PFSK-1 (cell line): ENCODE results near the gene BRSK2.

Experiments used
- FOXP2 ChIP-seq: optimal IDR thresholded peaks from 2 replicates; pipeline ENCODE3; 2011; ENCODE audit warnings: borderline replicate concordance, control low read depth, inconsistent platforms; ENCODE audit not compliant: insufficient read depth; ENCODE audit errors: extremely low read length, extremely low read depth
- POLR2AphosphoS5 ChIP-seq: IDR thresholded peaks from 2 replicates; pipeline ENCODE4 v1.6.1; 2012; ENCODE audit warnings: low read depth, mild to moderate bottlenecking, control low read depth, low read length, moderate library complexity
- SIN3A ChIP-seq: IDR thresholded peaks from 2 replicates; pipeline ENCODE4 v1.6.1; 2012; ENCODE audit warnings: mild to moderate bottlenecking, low read length, moderate library complexity, borderline replicate concordance; ENCODE audit not compliant: insufficient read depth
- TAF1 ChIP-seq: IDR thresholded peaks from 2 replicates; pipeline ENCODE4 v1.6.1; 2012; ENCODE audit warnings: low read length, control low read depth, borderline replicate concordance; ENCODE audit not compliant: insufficient read depth
- TF ChIP-seq, protein P1 (sequence below), 2 experiments: IDR thresholded peaks; 2 replicates each; pipeline versions ENCODE4 v1.6.1 to v1.8.0; 2011 to 2012; ENCODE audit warnings: low read depth in 2 of 2, low read length in 2 of 2, control low read depth in 1 of 2, inconsistent platforms in 1 of 2, mild to moderate bottlenecking in 1 of 2, moderate library complexity in 1 of 2; ENCODE audit not compliant: insufficient read depth in 1 of 2

The BRSK2 gene

DNA sequence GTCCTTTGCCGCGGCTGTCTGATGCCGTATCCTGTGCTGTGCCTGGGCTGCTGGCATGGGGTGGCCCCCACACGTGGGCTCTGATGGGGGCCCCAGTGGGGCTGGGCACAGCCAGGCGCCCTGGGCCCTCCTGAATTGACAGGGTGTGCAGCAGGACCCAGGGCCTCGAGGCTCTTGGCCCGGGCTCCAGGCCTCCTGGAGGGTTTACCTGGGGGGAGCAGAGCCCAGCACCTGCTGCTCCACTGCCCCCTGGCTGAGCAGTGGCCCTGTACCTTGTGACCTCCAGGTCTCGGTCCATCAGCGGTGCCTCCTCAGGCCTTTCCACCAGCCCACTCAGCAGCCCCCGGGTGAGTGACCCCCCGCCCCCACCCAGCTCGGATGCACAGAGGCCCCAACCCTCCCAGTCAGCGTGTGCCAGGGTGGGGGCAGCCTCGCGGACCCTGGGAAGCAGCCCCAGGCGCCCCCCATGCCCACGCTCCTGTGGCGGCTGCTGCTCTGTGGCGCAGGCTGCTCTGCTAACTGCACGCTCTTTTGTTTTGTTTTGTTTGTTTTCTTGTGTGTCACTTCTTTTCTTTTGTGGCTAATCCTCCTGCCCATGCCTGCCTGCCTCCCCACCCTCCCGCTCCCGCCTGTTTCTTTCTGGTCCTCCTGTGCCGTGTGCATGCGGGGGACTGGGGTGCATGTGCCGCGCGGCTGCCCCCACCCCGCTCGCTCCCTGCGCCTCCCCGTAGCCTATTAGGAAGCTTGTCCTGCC is 59.9 kb downstream of the BRSK2 start:
- no peak for TF ChIP-seq FOXP2
- no peak for TF ChIP-seq POLR2AphosphoS5

DNA sequence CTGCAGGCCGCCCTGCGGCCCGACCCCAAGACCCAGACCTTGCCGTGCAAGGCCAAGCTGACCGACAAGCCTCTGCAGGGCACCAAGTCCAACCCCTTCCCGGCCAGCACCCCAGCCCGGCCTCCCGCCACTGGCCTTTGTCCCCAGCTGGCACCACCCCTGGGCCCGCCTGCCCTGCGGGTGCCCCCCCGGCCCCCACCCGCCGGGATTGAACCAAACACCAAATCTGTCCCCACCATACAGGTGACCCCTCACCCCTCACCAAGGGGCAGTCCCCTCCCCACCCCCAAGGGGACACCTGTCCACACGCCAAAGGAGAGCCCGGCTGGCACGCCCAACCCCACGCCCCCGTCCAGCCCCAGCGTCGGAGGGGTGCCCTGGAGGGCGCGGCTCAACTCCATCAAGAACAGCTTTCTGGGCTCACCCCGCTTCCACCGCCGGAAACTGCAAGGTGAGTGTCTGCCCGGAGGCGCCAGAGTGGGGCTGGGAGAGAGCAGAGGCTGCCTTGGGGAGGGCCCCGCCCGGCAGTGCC is 60.7 kb downstream of the BRSK2 start:
- TF ChIP-seq, protein P1, sequence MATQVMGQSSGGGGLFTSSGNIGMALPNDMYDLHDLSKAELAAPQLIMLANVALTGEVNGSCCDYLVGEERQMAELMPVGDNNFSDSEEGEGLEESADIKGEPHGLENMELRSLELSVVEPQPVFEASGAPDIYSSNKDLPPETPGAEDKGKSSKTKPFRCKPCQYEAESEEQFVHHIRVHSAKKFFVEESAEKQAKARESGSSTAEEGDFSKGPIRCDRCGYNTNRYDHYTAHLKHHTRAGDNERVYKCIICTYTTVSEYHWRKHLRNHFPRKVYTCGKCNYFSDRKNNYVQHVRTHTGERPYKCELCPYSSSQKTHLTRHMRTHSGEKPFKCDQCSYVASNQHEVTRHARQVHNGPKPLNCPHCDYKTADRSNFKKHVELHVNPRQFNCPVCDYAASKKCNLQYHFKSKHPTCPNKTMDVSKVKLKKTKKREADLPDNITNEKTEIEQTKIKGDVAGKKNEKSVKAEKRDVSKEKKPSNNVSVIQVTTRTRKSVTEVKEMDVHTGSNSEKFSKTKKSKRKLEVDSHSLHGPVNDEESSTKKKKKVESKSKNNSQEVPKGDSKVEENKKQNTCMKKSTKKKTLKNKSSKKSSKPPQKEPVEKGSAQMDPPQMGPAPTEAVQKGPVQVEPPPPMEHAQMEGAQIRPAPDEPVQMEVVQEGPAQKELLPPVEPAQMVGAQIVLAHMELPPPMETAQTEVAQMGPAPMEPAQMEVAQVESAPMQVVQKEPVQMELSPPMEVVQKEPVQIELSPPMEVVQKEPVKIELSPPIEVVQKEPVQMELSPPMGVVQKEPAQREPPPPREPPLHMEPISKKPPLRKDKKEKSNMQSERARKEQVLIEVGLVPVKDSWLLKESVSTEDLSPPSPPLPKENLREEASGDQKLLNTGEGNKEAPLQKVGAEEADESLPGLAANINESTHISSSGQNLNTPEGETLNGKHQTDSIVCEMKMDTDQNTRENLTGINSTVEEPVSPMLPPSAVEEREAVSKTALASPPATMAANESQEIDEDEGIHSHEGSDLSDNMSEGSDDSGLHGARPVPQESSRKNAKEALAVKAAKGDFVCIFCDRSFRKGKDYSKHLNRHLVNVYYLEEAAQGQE (IDR thresholded peaks at IDR 0.05; ENCODE audit: insufficient read depth in 1 of 2, low read depth in 2 of 2, low read length in 2 of 2), result no peak
- TF ChIP-seq FOXP2 (no peak), POLR2AphosphoS5 (no peak), SIN3A (no peak), TAF1 (no peak)

DNA sequence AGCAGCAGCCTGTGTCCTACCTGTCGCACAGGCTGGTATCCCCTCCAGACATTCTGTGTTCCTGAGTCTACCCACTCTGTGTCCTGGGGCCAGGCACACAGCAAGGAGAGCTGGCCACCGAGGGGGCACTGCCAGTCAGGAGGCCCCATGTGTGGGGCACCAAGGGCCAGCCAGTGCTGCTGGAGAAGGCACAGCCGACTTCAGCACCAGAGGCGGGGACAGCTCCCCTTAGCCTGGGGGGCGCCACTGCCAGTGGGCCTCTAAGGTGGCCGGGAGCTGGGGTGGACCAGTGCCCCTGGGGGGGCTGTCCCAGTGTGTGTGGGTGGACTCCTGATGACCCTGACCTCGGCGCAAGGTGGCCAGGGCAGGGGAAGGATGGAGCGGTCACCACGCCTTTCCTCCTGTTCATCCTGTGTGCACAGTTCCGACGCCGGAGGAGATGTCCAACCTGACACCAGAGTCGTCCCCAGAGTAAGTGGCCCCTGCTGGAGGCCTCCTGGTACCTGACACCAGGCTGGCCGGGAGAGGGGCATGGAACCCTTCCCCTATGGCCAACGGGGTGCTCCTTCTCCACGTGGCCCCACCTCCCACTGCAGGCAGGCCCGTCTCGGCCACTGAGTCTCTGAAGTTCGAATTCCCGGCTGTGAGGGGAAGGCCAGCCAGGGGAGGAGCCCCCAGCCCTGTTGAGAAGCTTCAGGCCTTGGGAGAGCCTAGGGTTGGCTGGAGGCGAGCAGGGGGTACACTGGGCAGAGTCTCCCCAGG is 61.4 kb downstream of the BRSK2 start:
- TF ChIP-seq, protein P1 (IDR thresholded peaks at IDR 0.05; ENCODE audit: insufficient read depth in 1 of 2, low read depth in 2 of 2, low read length in 2 of 2), result peak; percentile 81 to 93
- TF ChIP-seq SIN3A (no peak), POLR2AphosphoS5 (no peak), TAF1 (no peak), FOXP2 (no peak)

DNA sequence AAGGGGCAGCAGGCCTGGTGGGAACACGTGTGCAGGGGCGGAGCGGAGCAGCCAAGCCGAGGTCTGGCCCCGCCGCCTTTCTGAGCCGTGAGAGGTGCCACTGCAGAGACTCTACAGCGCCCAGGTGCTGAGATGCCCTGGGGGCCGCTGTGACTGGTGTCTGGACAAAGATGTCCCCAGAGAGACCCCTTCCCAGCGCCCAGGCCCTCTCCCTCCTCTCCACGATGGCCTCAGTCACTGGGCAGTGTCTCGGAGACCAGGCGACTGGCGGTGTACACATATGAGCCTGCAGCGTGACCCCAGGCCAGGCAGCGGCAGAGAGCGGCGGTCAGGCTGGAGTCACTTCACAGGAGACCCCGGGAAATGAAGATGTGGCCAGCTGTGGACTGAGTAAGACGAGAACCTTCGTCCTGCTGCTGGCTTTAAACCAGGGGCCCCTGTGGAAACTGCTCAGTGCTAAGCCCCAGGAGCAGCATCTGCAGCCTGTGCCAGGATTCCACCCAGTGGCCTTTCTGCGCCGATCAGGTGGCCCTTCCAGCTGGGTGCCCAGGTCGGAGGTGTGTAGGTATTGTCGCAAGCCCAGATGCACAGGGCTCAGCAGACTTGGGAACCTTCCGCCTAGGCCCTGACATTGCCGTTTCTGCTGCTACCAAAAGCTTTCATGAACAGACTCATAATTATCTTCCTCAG is 62.2 kb downstream of the BRSK2 start:
- TF ChIP-seq TAF1, result no peak
- TF ChIP-seq FOXP2, result no peak
- TF ChIP-seq, protein P1 (IDR thresholded peaks at IDR 0.05; ENCODE audit: insufficient read depth in 1 of 2, low read depth in 2 of 2, low read length in 2 of 2), result no peak
- no peak for TF ChIP-seq POLR2AphosphoS5
- TF ChIP-seq SIN3A, result no peak

DNA sequence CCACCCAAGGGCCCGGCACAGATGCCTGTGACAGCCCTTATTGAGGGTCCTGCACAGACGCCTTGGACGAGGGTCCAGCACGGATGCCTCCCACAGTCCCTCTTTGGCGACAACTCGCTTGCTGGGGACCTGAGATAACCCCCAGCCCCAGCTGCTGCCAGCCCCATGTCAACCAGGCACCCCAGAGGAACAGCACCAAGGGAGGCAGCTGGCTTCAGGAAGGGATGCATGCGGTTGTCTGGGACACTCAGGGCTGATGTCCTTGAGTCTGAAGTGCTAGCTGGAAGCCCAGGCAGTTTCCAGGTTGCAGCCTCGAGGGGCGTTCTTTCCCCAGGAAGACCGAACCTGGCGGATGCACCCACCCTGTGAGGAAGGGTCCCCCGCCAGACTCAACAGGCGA is 63.0 kb downstream of the BRSK2 start:
- no peak for TF ChIP-seq TAF1
- TF ChIP-seq, protein P1 (IDR thresholded peaks at IDR 0.05; ENCODE audit: insufficient read depth in 1 of 2, low read depth in 2 of 2, low read length in 2 of 2), result no peak
- no peak for TF ChIP-seq SIN3A
